HepG2 (cell line): Measurements from ENCODE around the gene HINFP. TPM values are rescaled to one million over a fixed set of nuclear protein-coding genes. Genes with fewer than 3 reads are reported as not detected.

Experiments
- ARID2 ChIP-seq: sonication (generic); formaldehyde crosslinking; IDR thresholded peaks from 2 replicates; pipeline ENCODE4 v1.8.1; 2022; ENCODE audit warnings: mild to moderate bottlenecking, missing genetic modification reagents, borderline replicate concordance
- FOXJ3 ChIP-seq: sonication (generic); formaldehyde crosslinking; IDR thresholded peaks from 2 replicates; pipeline ENCODE4 v1.4.0; 2020; ENCODE audit warnings: missing genetic modification reagents, mild to moderate bottlenecking, borderline replicate concordance
- IKZF5 ChIP-seq: IDR thresholded peaks from 2 replicates; pipeline ENCODE4 v1.6.1; 2018; ENCODE audit warnings: missing genetic modification reagents, mild to moderate bottlenecking, missing compliant biosample characterization
- KDM2A ChIP-seq: sonication (generic); formaldehyde crosslinking; IDR thresholded peaks from 2 replicates; pipeline ENCODE4 v1.4.0; 2020; ENCODE audit warnings: low read depth, missing genetic modification reagents, borderline replicate concordance
- KDM3A ChIP-seq: IDR thresholded peaks from 2 replicates; pipeline ENCODE4 v1.6.1; 2018; ENCODE audit warnings: low read depth, missing compliant biosample characterization
- LCORL ChIP-seq, 2 experiments: fragments of 450-650 bp in 1 of 2; sonication (generic) in 1 of 2; formaldehyde crosslinking in 1 of 2; IDR thresholded peaks; 2 replicates each; pipeline versions ENCODE4 v1.5.0 to v1.6.1; 2017 to 2020; ENCODE audit warnings: antibody characterized with exemption in 1 of 2, missing genetic modification reagents in 1 of 2
- NAIF1 ChIP-seq: sonication (generic); formaldehyde crosslinking; IDR thresholded peaks from 2 replicates; pipeline ENCODE4 v1.5.0; 2020; ENCODE audit warnings: mild to moderate bottlenecking, missing genetic modification reagents, borderline replicate concordance
- NFIC ChIP-seq: IDR thresholded peaks from 2 replicates; pipeline ENCODE4 v1.6.1; 2012; ENCODE audit warnings: mild to moderate bottlenecking, low read length, inconsistent platforms
- NONO ChIP-seq, 2 experiments: fragments of 450-650 bp in 1 of 2; sonication (generic) in 1 of 2; formaldehyde crosslinking in 1 of 2; IDR thresholded peaks in 1 of 2; conservative IDR thresholded peaks in 1 of 2; 2 replicates each; pipeline versions ENCODE4 v1.6.1 to v1.8.0; 2017 to 2022; ENCODE audit warnings: mild to moderate bottlenecking in 1 of 2, missing genetic modification reagents in 1 of 2, moderate library complexity in 1 of 2
- SMAD1 ChIP-seq: sonication (generic); formaldehyde crosslinking; IDR thresholded peaks from 2 replicates; pipeline ENCODE4 v1.4.0; 2020; ENCODE audit warnings: missing genetic modification reagents, low read depth, mild to moderate bottlenecking, borderline replicate concordance
- TBX2 ChIP-seq: sonication (generic); formaldehyde crosslinking; IDR thresholded peaks from 2 replicates; pipeline ENCODE4 v1.5.0; 2020; ENCODE audit warnings: missing genetic modification reagents, mild to moderate bottlenecking, borderline replicate concordance
- TP53 ChIP-seq: sonication (generic); formaldehyde crosslinking; conservative IDR thresholded peaks from 2 replicates; pipeline ENCODE4 v1.4.0; 2020; ENCODE audit warnings: missing genetic modification reagents
- U2AF2 ChIP-seq: fragments of 200-400 bp; formaldehyde crosslinking; IDR thresholded peaks from 2 replicates; pipeline ENCODE4 v1.6.1; 2017; ENCODE audit warnings: low read depth, mild to moderate bottlenecking, low read length
- ZBTB20 ChIP-seq: sonication (generic); formaldehyde crosslinking; IDR thresholded peaks from 2 replicates; pipeline ENCODE4 v1.8.1; 2023; ENCODE audit warnings: missing genetic modification reagents, low read depth, mild to moderate bottlenecking, borderline replicate concordance
- ZNF574 ChIP-seq: sonication (generic); formaldehyde crosslinking; IDR thresholded peaks from 2 replicates; pipeline ENCODE4 v1.4.0; 2020; ENCODE audit warnings: missing genetic modification reagents
- polyA plus RNA-seq, 8 experiments: library from polyadenylated mRNA; depleted of rRNA in 3 of 8; stranded (reverse) in 7 of 8; unstranded in 1 of 8; fragments of >200 nt; fragmentation: Illumina TruSeq in 4 of 8; extraction: Trizol in 4 of 8; gene quantifications; 2 replicates each; pipeline versions ENCODE4 v1.2.1 to v1.2.3, GENCODE V29; 2011 to 2016; ENCODE audit warnings: low read depth in 4 of 8, missing spikeins in 1 of 8, mixed read lengths in 1 of 8; ENCODE audit not compliant: insufficient read depth in 1 of 8
- total RNA-seq, 5 experiments: library from RNA; depleted of rRNA; stranded (reverse); fragments of >200 nt; fragmentation: Illumina TruSeq; extraction: Trizol; gene quantifications; 2 replicates each; pipeline ENCODE4 v1.2.3, GENCODE V29; 2016; ENCODE audit warnings: low read depth in 1 of 5
- TF ChIP-seq, protein P1 (sequence below): sonication (generic); formaldehyde crosslinking; IDR thresholded peaks from 2 replicates; pipeline ENCODE4 v1.4.0; 2020; ENCODE audit warnings: missing genetic modification reagents
- TF ChIP-seq, protein P2 (sequence below): sonication (generic); formaldehyde crosslinking; IDR thresholded peaks from 2 replicates; pipeline ENCODE4 v1.5.1; 2020; ENCODE audit warnings: mild to moderate bottlenecking, missing genetic modification reagents, moderate library complexity

Gene HINFP
- total and polyA plus RNA-seq, 2 of the 13 experiments (the other 11 are each of a cell fraction or from before 2014, with no cell fraction given) = 15.1 to 21.4 TPM

DNA sequence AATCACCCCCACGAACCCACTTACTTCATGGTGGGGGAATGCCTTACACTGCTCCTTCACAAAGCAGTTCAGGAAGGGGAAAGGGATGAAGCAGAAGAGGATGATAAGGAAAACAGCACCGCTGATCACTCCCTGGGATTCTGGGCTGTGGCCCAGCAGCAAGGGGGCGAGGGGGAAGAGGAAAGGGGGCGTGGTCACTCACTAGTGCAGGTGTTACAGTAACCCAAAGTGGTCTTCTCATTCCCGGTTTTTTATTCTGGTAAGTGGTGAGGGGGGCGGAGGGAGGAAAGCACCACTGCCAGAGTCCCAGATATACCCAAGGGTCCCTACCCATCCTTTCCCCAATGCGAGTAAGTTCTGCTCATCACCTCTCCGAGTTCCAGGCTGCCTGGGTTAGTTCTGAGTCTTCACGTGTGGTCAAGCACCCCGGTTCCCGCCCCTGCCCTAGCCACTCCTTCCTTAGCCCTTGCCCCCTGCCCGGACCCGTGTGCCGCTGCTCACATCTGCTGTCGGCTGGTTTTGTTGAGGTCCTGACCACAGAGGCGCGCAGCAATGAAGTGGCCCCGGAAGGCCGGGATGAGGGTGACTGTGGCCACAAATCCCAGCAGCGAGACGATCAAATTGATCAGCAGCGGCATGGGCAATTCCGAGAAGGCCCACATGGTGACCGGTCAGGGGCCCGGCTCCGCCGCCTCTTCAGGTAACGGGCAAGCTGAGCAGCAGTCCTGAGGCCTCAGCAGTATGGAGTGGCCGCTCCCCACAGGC is 20.2 kb upstream of the HINFP start (continued):
- TF ChIP-seq NAIF1 (CRISPR knock-in tag) (no peak), SMAD1 (CRISPR knock-in tag) (no peak), NFIC (no peak), ZNF574 (CRISPR knock-in tag) (no peak), NONO (IDR thresholded peaks at IDR 0.05) (no peak), NONO (CRISPR knock-in tag; conservative IDR thresholded peaks at IDR 0.05) (no peak), FOXJ3 (CRISPR knock-in tag) (0 out of 2 replicates have a peak, but pooled peaks have one; percentile 3), TBX2 (no peak), KDM2A (CRISPR knock-in tag) (0 out of 2 replicates have a peak, but pooled peaks have one; percentile 1), U2AF2 (no peak), IKZF5 (CRISPR knock-in tag) (no peak), LCORL (IDR thresholded peaks at IDR 0.05) (no peak), LCORL (CRISPR knock-in tag; IDR thresholded peaks at IDR 0.05) (no peak), ARID2 (CRISPR knock-in tag) (0 out of 2 replicates have a peak, but pooled peaks have one; percentile 50), TP53 (no peak), ZBTB20 (no peak; the same call in 1 of the 2 replicates), KDM3A (CRISPR knock-in tag) (no peak)
- TF ChIP-seq, protein P1, sequence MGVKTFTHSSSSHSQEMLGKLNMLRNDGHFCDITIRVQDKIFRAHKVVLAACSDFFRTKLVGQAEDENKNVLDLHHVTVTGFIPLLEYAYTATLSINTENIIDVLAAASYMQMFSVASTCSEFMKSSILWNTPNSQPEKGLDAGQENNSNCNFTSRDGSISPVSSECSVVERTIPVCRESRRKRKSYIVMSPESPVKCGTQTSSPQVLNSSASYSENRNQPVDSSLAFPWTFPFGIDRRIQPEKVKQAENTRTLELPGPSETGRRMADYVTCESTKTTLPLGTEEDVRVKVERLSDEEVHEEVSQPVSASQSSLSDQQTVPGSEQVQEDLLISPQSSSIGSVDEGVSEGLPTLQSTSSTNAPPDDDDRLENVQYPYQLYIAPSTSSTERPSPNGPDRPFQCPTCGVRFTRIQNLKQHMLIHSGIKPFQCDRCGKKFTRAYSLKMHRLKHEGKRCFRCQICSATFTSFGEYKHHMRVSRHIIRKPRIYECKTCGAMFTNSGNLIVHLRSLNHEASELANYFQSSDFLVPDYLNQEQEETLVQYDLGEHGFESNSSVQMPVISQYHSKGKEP (CRISPR knock-in tag) = no peak
- TF ChIP-seq, protein P2, sequence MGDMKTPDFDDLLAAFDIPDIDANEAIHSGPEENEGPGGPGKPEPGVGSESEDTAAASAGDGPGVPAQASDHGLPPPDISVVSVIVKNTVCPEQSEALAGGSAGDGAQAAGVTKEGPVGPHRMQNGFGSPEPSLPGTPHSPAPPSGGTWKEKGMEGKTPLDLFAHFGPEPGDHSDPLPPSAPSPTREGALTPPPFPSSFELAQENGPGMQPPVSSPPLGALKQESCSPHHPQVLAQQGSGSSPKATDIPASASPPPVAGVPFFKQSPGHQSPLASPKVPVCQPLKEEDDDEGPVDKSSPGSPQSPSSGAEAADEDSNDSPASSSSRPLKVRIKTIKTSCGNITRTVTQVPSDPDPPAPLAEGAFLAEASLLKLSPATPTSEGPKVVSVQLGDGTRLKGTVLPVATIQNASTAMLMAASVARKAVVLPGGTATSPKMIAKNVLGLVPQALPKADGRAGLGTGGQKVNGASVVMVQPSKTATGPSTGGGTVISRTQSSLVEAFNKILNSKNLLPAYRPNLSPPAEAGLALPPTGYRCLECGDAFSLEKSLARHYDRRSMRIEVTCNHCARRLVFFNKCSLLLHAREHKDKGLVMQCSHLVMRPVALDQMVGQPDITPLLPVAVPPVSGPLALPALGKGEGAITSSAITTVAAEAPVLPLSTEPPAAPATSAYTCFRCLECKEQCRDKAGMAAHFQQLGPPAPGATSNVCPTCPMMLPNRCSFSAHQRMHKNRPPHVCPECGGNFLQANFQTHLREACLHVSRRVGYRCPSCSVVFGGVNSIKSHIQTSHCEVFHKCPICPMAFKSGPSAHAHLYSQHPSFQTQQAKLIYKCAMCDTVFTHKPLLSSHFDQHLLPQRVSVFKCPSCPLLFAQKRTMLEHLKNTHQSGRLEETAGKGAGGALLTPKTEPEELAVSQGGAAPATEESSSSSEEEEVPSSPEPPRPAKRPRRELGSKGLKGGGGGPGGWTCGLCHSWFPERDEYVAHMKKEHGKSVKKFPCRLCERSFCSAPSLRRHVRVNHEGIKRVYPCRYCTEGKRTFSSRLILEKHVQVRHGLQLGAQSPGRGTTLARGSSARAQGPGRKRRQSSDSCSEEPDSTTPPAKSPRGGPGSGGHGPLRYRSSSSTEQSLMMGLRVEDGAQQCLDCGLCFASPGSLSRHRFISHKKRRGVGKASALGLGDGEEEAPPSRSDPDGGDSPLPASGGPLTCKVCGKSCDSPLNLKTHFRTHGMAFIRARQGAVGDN (CRISPR knock-in tag) = peak; percentile 82
